IMR-90 (cell line): ENCODE data around the gene RERE.

Experiments
- CEBPB ChIP-seq: IDR thresholded peaks from 2 replicates; pipeline ENCODE4 v1.6.1; 2012; ENCODE audit warnings: low read depth, low read length, improper control_type of control experiment
- CHD1 ChIP-seq: IDR thresholded peaks from 2 replicates; pipeline ENCODE4 v1.6.1; 2012; ENCODE audit warnings: low read depth, low read length, improper control_type of control experiment
- CTCF ChIP-seq: conservative IDR thresholded peaks from 2 replicates; pipeline ENCODE4 v1.5.1; 2012; ENCODE audit warnings: mild to moderate bottlenecking, low read depth, low read length, improper control_type of control experiment
- MAFK ChIP-seq: IDR thresholded peaks from 2 replicates; pipeline ENCODE4 v1.6.1; 2012; ENCODE audit warnings: low read depth, low read length, improper control_type of control experiment
- MXI1 ChIP-seq: IDR thresholded peaks from 2 replicates; pipeline ENCODE4 v1.6.1; 2012; ENCODE audit warnings: low read depth, mild to moderate bottlenecking, low read length, moderate library complexity, borderline replicate concordance
- POLR2A ChIP-seq: IDR thresholded peaks from 2 replicates; pipeline ENCODE4 v1.6.1; 2012; ENCODE audit warnings: mild to moderate bottlenecking, low read depth, low read length
- RAD21 ChIP-seq: IDR thresholded peaks from 2 replicates; pipeline ENCODE4 v1.6.1; 2012; ENCODE audit warnings: low read length, improper control_type of control experiment
- RCOR1 ChIP-seq: IDR thresholded peaks from 2 replicates; pipeline ENCODE4 v1.6.1; 2012; ENCODE audit warnings: mild to moderate bottlenecking, low read length, improper control_type of control experiment; ENCODE audit not compliant: insufficient replicate concordance
- RFX5 ChIP-seq: IDR thresholded peaks from 2 replicates; pipeline ENCODE4 v1.8.0; 2012; ENCODE audit warnings: low read depth, mild to moderate bottlenecking, low read length, moderate library complexity
- SMC3 ChIP-seq: fragments of 150-350 bp; IDR thresholded peaks from 2 replicates; pipeline ENCODE4 v1.6.1; 2016; ENCODE audit warnings: low read depth, mild to moderate bottlenecking, antibody characterized with exemption, low read length, moderate library complexity
- TF ChIP-seq, protein P1 (sequence below): fragments of 150-350 bp; IDR thresholded peaks from 2 replicates; pipeline ENCODE4 v1.6.1; 2017; ENCODE audit warnings: mild to moderate bottlenecking, antibody characterized with exemption, low read length, low read depth

GRCh38 chr1:8455700-8456307 is 361.6 kb downstream of the RERE start:
- TF ChIP-seq CEBPB, result no peak
- no peak for TF ChIP-seq RAD21
- TF ChIP-seq, protein P1, sequence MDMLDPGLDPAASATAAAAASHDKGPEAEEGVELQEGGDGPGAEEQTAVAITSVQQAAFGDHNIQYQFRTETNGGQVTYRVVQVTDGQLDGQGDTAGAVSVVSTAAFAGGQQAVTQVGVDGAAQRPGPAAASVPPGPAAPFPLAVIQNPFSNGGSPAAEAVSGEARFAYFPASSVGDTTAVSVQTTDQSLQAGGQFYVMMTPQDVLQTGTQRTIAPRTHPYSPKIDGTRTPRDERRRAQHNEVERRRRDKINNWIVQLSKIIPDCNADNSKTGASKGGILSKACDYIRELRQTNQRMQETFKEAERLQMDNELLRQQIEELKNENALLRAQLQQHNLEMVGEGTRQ, result no peak
- TF ChIP-seq POLR2A, result no peak
- no peak for TF ChIP-seq CTCF
- no peak for TF ChIP-seq RFX5
- TF ChIP-seq RCOR1, result no peak
- no peak for TF ChIP-seq MXI1
- TF ChIP-seq MAFK, result no peak
- TF ChIP-seq CHD1, result no peak
- no peak for TF ChIP-seq SMC3
